NCI-H460 (cell line): ENCODE data around the gene PTK7. TPM values are rescaled to one million over a fixed set of nuclear protein-coding genes. Genes with fewer than 3 reads are reported as not detected.

ENCODE experiments used
- DNase-seq: peaks from one replicate; pipeline ENCODE4 v3.0.0-alpha.2; 2016; ENCODE audit warnings: low read depth; ENCODE audit errors: extremely low read depth
- total RNA-seq: library from RNA; depleted of rRNA; stranded (reverse); fragments of >200 nt; shearing (Covaris generic); gene quantifications from 2 replicates; pipeline ENCODE4 v1.2.3, GENCODE V29; 2014

The PTK7 gene
- total RNA-seq, 1 experiment from 2014 or later = 1.2 TPM

GRCh38 chr6:43082806-43083655 lies 6.9 kb downstream of the PTK7 start:
- DNase-seq = no peak

- DNase-seq = no peak
Measured at GRCh38 chr6:43086022-43086658, 10.0 kb downstream of the PTK7 start.

GRCh38 chr6:43088654-43089056 lies 12.5 kb downstream of the PTK7 start:
- no peak for DNase-seq

GRCh38 chr6:43089467-43089866 lies 13.4 kb downstream of the PTK7 start:
- DNase-seq = no peak

- DNase-seq = no peak
Measured at GRCh38 chr6:43089874-43090558, 13.9 kb downstream of the PTK7 start.

GRCh38 chr6:43090559-43090956 lies 14.4 kb downstream of the PTK7 start:
- no peak for DNase-seq

GRCh38 chr6:43091020-43091419 lies 14.9 kb downstream of the PTK7 start:
- DNase-seq = no peak

- DNase-seq = no peak
Measured at GRCh38 chr6:43091436-43091991, 15.4 kb downstream of the PTK7 start.

- DNase-seq = no peak
Measured at GRCh38 chr6:43092635-43093034, 16.5 kb downstream of the PTK7 start.

GRCh38 chr6:43093436-43094289 lies 17.5 kb downstream of the PTK7 start:
- DNase-seq = no peak

GRCh38 chr6:43095939-43096338 lies 19.8 kb downstream of the PTK7 start:
- DNase-seq = no peak

- no peak for DNase-seq
Measured at GRCh38 chr6:43096451-43097097, 20.5 kb downstream of the PTK7 start.

GRCh38 chr6:43097098-43097489 lies 21.0 kb downstream of the PTK7 start:
- DNase-seq = no peak

GRCh38 chr6:43097502-43097901 lies 21.4 kb downstream of the PTK7 start:
- no peak for DNase-seq

GRCh38 chr6:43101497-43101896 lies 25.4 kb downstream of the PTK7 start:
- DNase-seq = no peak

GRCh38 chr6:43103253-43103876 lies 27.3 kb downstream of the PTK7 start:
- no peak for DNase-seq

- DNase-seq = no peak
Measured at GRCh38 chr6:43105538-43106222, 29.6 kb downstream of the PTK7 start.

GRCh38 chr6:43107344-43108062 lies 31.4 kb downstream of the PTK7 start:
- no peak for DNase-seq
